Breast epithelium (tissue), 4 donors: ENCODE results near the gene CRHBP. TPM values are rescaled to one million over a fixed set of nuclear protein-coding genes. Genes with fewer than 3 reads are reported as not detected.

Experiments
- DNase-seq, 2 donors: peaks; one replicate each; pipeline ENCODE4 v3.0.0-alpha.2; 2019; ENCODE audit warnings: low spot score in 2 of 2
- H3K27ac ChIP-seq, 2 donors: fragments of 200-600 bp; sonication (generic) in 1 of 2; one replicate each; pipeline ENCODE4 v1.5.1; 2016 to 2019; ENCODE audit warnings: mild to moderate bottlenecking in 1 of 2
- H3K27me3 ChIP-seq, 2 donors: fragments of 200-600 bp; sonication (generic) in 1 of 2; one replicate each; pipeline versions ENCODE4 v1.5.1 to v1.6.0; 2017 to 2019; ENCODE audit warnings: control low read depth in 1 of 2, mild to moderate bottlenecking in 1 of 2
- H3K36me3 ChIP-seq: fragments of 200-600 bp; one replicate; pipeline ENCODE4 v1.5.1; 2019
- H3K4me1 ChIP-seq, 2 donors: fragments of 200-600 bp; sonication (generic); one replicate each; pipeline ENCODE4 v1.5.1; 2016 to 2019; ENCODE audit warnings: control low read depth in 1 of 2
- H3K4me3 ChIP-seq, 3 donors: fragments of 200-600 bp; sonication (generic); 1 replicate in 2 of 3; 2 replicates in 1 of 3; pipeline ENCODE4 v1.5.1; 2016 to 2019; ENCODE audit warnings: mild to moderate bottlenecking in 3 of 3, moderate library complexity in 2 of 3
- H3K9me3 ChIP-seq, 2 donors: fragments of 200-600 bp; sonication (generic) in 1 of 2; one replicate each; pipeline ENCODE4 v1.5.1; 2016 to 2019; ENCODE audit warnings: control low read depth in 1 of 2
- CTCF ChIP-seq, 3 donors: fragments of 450-650 bp; IDR thresholded peaks; one replicate each; pipeline ENCODE4 v1.5.1; 2016 to 2017; ENCODE audit warnings: antibody characterized with exemption in 3 of 3, mild to moderate bottlenecking in 3 of 3, moderate library complexity in 3 of 3
- POLR2A ChIP-seq: fragments of 450-650 bp; IDR thresholded peaks from one replicate; pipeline ENCODE4 v1.6.1; 2016; ENCODE audit warnings: antibody characterized with exemption, mild to moderate bottlenecking, moderate library complexity
- POLR2AphosphoS5 ChIP-seq, 3 donors: sonication (generic); formaldehyde crosslinking; IDR thresholded peaks; one replicate each; pipeline ENCODE4 v1.6.1; 2017; ENCODE audit warnings: antibody characterized with exemption in 3 of 3
- intact Hi-C: fragments of 100-400 bp; cut with DNase I; formaldehyde crosslinking; loops from one replicate; pipeline ENCODE4 v1.15.1; 2023; ENCODE audit warnings: low total_unique reads
- total RNA-seq, 3 donors: library from RNA; depleted of rRNA; stranded (reverse); fragments of >200 nt; gene quantifications; one replicate each; pipeline ENCODE4 v1.1.0, GENCODE V29; 2016

Gene CRHBP
- total RNA-seq, 3 donors from 2014 or later: 0.73 to 5.1 (median 2.3) TPM

GRCh38 chr5:77015938-77016569 is 63.2 kb downstream of the CRHBP start:
- no peak for DNase-seq
- H3K27ac ChIP-seq: no peak overlapping the region
- no peaks in the 10 kb centered on the region for H3K36me3 ChIP-seq
- TF ChIP-seq POLR2AphosphoS5 (IDR thresholded peaks at IDR 0.05) (no peak), POLR2A (no peak)
- H3K27me3 ChIP-seq: peaks cover 0 to 8% of the 10 kb centered on the region in 2 donors
- no peaks in the 10 kb centered on the region for H3K9me3 ChIP-seq
- intact Hi-C loops: no loop called here
- H3K4me1 ChIP-seq: no peaks in the 10 kb centered on the region
- H3K4me3 ChIP-seq: no peak overlapping the region

GRCh38 chr5:77016962-77017361 is 64.1 kb downstream of the CRHBP start:
- TF ChIP-seq POLR2AphosphoS5 (IDR thresholded peaks at IDR 0.05): no peak
- no peak for TF ChIP-seq CTCF (IDR thresholded peaks at IDR 0.05)
- TF ChIP-seq POLR2A: no peak
- peaks cover 0 to 17% of the 10 kb centered on the region in 2 donors for H3K27me3 ChIP-seq
- H3K27ac ChIP-seq: no peak overlapping the region
- H3K36me3 ChIP-seq: no peaks in the 10 kb centered on the region
- intact Hi-C loops: no loop called here
- no peak overlapping the region for H3K4me3 ChIP-seq
- DNase-seq: no peak
- no peaks in the 10 kb centered on the region for H3K9me3 ChIP-seq
- H3K4me1 ChIP-seq: no peaks in the 10 kb centered on the region

- H3K27ac ChIP-seq: no peak overlapping the region
- no peak for DNase-seq
- peaks cover 0 to 14% of the 10 kb centered on the region in 2 donors for H3K27me3 ChIP-seq
- H3K9me3 ChIP-seq: no peaks in the 10 kb centered on the region
- H3K4me3 ChIP-seq: no peak overlapping the region
- intact Hi-C loops: no loop called here
- TF ChIP-seq POLR2A (no peak), POLR2AphosphoS5 (IDR thresholded peaks at IDR 0.05) (no peak), CTCF (IDR thresholded peaks at IDR 0.05) (no peak)
- no peaks in the 10 kb centered on the region for H3K4me1 ChIP-seq
- H3K36me3 ChIP-seq: no peaks in the 10 kb centered on the region
Observed at GRCh38 chr5:77017668-77018067, 64.8 kb downstream of the CRHBP start.

Other genes with a start within 250 kb of the CRHBP start
- 10 to 100 TPM; 15.1 to 39.4 (median 27.2) TPM for gene F2R, start 236.9 kb upstream of the CRHBP start, total RNA-seq
- 10 to 100 TPM in 1 of 3 donors, 1 to 10 TPM in 1, under 1 TPM in 1; 0.64 to 13.8 (median 5.6) TPM for gene F2RL1, start 134.0 kb upstream of the CRHBP start, total RNA-seq
- 1 to 10 TPM in 1 of 3 donors, under 1 TPM in 1, not detected in 1; 0.33 to 1.0 TPM for gene S100Z, start 103.0 kb upstream of the CRHBP start, total RNA-seq
- gene AGGF1, start 77.4 kb downstream of the CRHBP start, total RNA-seq: 10 to 100 TPM; 19.3 to 25.6 (median 25.6) TPM
- 10 to 100 TPM in 1 of 3 donors, 1 to 10 TPM in 2; 4.8 to 46.7 (median 5.9) TPM for gene ZBED3, start 134.2 kb downstream of the CRHBP start, total RNA-seq